HTERT RPE-1 (cell line): Measurements from ENCODE around the gene MIOX.

Experiments used
- in situ Hi-C: fragments of 300-500 bp; cut with MboI; formaldehyde crosslinking; loops from 4 replicates; pipeline ENCODE4 v1.14.3; 2020; ENCODE audit warnings: low sequenced_read_pairs

MIOX gene

DNA sequence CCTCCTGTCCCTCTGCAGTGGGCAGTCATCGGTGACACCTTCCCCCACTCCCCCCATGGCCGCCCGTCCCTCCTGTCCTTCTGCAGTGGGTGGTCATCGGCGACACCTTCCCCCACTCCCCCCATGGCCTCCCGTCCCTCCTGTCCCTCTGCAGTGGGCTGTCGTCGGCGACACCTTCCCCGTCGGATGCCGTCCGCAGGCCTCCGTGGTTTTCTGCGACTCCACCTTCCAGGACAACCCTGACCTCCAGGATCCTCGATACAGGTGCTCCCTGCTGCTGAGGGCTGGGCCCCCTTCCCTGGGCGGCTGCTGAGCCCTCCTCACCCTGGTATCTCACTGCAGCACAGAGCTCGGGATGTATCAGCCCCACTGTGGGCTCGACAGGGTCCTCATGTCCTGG lies 2.2 kb downstream of the MIOX start:
- in situ Hi-C loops = no loop called here

DNA sequence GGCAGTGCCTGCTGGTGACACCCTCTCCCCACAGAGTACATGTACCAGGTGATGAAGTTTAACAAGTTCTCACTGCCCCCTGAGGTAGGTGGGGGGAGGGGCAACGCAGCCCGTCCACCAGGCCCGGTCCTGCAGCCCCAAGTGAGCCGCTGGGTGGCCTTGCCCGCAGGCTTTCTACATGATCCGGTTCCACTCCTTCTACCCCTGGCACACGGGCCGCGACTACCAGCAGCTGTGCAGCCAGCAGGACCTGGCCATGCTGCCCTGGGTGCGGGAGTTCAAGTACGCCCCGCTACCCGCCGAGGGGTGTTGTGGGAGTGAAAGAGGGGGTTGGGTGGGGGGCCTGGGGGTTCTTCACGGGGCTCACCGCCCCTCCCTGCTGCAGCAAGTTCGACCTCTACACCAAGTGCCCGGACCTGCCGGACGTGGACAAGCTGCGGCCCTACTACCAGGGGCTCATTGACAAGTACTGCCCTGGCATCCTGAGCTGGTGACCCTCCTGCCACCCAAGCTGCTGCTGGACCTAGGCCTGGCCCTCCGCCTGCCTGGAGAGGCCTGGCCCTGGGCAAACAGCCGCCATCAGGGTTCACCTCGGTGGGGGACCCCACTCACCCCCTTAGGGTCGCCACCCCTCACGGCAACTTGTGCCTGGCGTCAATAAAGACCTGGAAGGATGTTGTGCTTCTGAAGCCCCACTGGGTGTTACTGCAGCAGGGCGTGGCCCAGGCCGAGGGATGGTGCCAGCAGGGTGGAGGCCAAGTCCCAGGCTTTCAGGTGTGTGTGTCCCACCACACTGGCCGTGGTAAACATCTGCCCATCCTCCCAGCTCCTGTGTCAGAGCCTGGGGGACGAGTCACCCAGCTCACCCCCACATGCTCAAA lies 2.9 kb downstream of the MIOX start:
- in situ Hi-C loops = no loop called here

DNA sequence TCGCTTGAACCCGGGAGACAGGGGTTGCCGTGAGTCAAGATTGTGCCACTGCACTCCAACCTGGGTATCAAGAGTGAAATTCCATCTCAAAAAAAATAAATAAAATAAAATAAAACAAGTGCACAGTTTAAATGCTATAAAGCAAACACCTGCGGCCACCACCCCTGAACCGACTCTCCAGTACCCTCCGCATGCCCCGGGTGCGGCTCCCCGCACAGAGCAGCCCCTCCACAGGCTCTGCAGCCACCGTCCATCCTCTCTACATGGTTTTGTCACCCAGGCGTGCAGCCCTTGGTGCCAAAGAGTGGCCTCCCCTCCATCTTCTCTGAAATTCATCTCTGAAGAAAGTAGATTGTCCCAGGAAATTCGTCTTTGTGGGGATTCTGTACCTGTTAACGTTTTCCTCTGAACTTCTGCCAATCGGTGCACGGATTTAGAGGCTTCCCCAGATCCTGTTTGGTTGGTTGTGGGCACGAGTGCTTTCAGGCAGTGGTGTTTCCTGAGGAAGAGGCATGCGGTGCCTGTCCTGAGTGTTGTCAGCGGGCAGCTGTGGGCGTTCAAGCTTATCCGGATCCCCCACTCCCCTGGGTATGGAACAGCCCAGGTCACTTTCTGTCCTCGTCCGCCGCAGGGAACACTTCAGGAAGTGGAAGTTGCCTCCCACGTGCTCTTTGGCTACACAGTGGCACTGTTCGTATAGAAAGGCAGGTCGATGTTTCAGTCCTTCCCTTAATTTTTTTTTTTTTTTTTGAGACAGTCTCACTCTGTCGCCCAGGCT lies 4.1 kb downstream of the MIOX start:
- in situ Hi-C loops = no loop called here

- in situ Hi-C loops = no loop called here
These were observed 10.4 kb downstream of the MIOX start for GRCh38 chr22:50497093-50497492.

DNA sequence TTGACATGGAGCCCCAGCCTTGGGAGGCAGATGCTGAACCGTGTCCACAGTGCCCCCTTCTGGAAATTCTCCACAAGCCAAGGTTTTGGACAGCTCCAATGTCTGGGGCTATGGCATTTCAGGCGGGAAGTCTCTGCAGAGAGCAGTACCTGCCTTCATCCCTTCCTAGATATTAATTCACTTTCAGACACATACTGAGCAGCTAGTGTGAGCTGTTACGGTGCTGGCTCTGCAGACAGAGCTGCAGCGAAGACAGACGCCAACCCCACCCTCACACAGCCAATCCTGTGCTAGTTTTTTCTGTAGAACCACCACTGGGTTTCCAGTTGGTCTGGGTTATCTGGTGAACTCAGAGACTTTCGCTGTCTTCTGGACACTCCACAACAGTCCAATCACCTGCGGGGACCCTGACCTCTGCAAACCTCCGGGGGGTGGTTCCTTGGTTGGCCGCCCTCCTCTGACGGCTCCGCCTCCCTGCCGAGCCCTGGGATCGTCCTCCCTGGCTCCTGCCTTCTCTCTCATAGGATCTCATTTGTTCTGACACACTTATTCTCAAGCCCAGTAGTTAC lies 11.7 kb downstream of the MIOX start:
- in situ Hi-C loops = no loop called here

DNA sequence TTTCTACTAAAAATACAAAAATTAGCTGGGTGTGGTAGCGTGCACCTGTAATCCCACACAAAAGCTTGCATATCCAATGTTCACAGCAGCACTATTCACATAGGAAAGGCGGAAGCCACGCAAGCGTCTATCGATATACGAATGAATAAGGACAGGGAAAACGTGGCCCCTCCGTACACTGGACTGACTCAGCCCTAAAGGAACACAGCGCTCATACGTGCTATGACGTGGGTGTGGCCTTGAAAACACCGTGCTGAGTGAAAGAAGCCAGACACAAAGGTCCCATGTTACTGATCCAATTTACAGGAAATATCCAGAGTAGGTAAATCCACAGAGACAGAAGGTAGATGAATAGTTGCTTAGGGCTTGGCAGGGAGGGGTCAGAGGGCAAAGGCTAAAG lies 13.8 kb downstream of the MIOX start:
- in situ Hi-C loops = no loop called here

GRCh38 chr22:50502096-50502495 lies 15.4 kb downstream of the MIOX start:
- in situ Hi-C loops = no loop called here

- in situ Hi-C loops = no loop called here
These were observed 16.2 kb downstream of the MIOX start for GRCh38 chr22:50502628-50503474.

- in situ Hi-C loops = no loop called here
These were observed 17.0 kb downstream of the MIOX start for GRCh38 chr22:50503475-50504145.

- in situ Hi-C loops = no loop called here
These were observed 17.9 kb downstream of the MIOX start for GRCh38 chr22:50504369-50505211.

DNA sequence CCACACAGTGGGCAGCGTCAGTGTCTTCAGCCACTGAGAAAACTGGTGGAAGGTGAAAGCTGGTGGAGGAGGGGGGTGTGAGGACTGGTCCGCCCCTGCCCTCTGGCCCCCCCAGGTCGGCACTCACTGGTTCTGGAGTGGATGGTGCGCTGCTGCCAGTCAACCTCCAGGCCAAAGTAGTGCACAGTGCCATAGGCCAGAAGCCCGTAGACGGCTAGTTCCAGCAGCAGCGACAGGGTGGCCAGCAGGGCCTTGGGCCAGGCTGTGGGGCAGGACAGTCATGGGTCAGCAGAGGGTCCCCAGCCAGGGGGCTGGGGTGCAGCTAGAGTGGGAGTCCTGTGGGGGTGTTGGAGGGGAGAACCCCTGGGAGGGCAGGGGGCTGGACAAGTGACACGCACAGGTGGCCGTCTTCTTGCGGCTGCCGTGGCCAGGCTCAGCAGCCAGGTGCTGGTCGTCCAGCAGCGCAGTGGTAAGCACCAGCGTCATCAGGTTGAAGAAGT lies 18.7 kb downstream of the MIOX start:
- in situ Hi-C loops = no loop called here

DNA sequence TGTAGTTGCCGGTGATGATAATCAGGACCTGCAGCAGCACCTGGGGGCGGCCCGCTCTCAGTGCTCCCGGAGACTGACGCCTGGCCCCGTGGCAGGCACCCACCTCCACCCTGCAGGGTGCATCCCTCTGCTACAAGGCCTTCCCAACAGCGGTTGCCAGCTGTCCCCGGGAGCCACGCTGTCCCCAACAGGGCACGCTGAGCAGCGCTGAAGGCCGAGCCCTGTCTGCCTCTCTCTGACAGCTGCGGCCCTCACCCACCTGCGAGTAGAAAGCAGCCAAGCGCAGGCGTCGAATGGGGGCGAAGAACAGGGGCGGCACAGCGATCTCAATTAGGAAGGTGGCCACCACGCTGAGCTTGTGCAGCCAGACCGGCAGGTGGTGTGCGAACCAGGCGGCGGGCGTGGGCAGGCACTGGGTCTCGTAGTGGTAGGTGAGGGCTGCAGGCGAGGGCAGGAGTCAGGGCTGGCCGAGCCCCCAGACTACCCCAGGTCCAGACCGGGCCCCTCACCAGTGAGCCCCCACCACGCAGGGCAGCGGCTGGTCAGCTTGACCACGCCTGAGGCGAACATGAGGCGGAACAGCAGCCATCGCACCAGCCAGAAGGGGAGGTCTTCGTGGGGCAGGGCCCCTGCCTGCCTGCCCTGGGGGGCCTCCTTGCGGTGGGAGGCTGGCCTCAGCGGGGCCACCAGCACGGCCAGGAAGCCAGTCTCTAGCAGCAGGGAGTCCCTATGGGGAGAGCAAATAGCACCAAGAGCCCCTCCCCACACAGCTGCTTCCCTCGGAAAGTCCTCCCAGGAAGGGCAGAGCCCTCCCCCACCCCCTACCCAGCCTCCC lies 19.3 kb downstream of the MIOX start:
- in situ Hi-C loops = no loop called here

- in situ Hi-C loops = no loop called here
These were observed 20.2 kb downstream of the MIOX start for GRCh38 chr22:50506611-50507420.

DNA sequence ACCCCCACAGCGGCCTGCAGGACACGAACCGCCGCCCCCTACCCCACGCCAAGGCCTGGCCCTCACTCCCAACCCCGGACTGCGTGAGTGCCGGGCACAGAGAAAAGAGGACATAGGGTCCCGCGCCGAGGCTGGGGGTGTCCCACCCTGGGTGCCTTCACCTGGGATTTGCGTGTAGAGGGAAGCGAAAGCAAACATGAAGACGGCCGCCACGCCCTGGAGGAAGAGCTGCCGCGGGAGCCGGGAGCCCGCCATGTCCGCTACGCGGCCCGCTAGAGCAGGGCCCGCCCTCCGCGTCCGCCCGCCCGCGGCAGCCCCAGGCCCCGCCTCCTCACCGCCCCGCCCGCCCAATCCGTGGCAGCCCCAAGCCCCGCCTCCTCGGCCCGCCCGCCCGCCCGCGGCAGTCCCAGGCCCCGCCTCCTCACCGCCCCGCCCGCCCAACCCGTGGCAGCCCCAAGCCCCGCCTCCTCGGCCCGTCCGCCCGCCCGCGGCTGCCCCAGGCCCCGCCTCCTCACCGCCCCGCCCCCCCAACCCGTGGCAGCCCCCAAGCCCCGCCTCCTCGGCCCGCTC lies 20.8 kb downstream of the MIOX start, which contains the start of gene LMF2:
LMF2 (minus strand) TSS at position 282 of the 570 bp plus-strand sequence; CDS start at position 255, 27 bp downstream.
- in situ Hi-C loops = no loop called here

- in situ Hi-C loops = no loop called here
These were observed 21.6 kb downstream of the MIOX start, which contains the start of gene NCAPH2 for GRCh38 chr22:50507991-50508884. TSS of gene NCAPH2 (plus strand) at chr22:50508224. CDS start at chr22:50508338, 114 bp downstream.

DNA sequence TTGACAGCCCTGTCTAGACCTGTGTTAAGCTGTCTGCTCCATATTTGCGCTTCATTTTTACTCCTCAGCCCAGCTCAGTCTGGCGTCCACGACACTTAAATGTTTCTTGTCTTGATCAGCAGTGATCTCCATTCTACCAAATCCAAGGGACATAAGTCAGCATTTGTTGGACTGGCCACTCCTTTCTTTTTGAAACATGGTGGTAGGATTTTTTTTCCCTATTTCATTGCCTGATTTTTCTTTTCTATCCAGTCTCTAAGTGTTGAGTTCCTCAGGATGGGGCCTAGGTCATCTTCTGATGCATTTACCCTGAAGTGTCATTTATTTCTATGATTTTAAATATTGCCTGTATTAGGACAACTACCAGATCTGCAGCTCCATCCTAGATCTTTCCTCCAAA lies 22.2 kb downstream of the MIOX start:
- in situ Hi-C loops = no loop called here
